Measurements from ENCODE around the gene INTS11.

The INTS11 gene

DNA sequence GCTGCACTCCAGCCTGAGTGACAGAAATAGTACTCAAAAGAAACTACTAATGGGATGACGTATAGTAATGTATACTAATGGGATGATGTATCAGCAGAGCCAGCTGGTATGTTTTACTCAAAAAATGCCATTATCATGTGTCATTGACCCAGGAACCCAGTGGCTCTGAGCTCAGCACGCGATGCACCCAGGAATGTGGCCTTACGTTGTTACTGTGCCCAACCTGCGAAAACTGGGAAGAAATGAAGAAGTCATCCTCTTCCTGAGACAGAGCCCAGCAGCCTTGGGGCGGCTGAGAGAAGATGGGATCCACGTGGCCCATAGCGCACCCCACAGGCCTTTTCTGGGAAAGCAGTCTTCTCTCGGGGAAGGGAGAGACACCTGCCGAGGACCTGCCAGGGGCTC, 59.6 kb downstream of the INTS11 start:
- Histone ChIP-seq H3K27ac (ENCODE audit: low read depth, low read length) (peak overlapping the region; percentile 92), H3K4me3 (ENCODE audit: low read depth, low read length) (0 out of 2 replicates have a peak overlapping the region, but pooled peaks have one; percentile 2)

DNA sequence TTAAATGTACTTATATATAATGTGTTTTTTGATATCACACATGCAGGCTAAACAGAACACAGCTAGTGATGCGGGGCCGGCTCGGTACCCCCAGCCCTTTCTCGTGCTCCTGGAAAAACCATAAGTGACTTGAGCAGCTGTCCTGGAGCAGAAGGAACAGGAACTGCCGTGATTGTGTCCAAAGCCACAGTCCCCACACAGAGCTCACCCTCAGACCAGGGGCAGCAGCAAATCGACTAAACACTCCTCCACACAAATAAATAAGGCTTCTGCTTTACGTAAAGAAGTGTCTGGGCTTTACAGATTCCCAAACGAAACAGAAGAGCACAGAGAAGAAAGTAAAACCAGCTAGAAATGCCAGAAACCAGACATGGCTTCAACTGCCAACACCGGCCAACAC, 60.4 kb downstream of the INTS11 start:
- no peaks in the 10 kb centered on the region for H3K27me3 ChIP-seq (ENCODE audit: insufficient read depth, low read length)
- H3K4me3 ChIP-seq (ENCODE audit: low read depth, low read length): no peak overlapping the region
- H3K4me1 ChIP-seq (ENCODE audit: control insufficient read depth, insufficient read depth, low read length, unreplicated experiment): peaks cover 20% of the 10 kb centered on the region
- H3K36me3 ChIP-seq (ENCODE audit: insufficient read depth, low read length): peaks cover 17% of the 10 kb centered on the region
- peaks cover 45% of the 10 kb centered on the region for H3K79me2 ChIP-seq (ENCODE audit: control insufficient read depth, insufficient read depth, low read length, unreplicated experiment)
- H3K27ac ChIP-seq (ENCODE audit: low read depth, low read length): peak overlapping the region; percentile 92
- H2AFZ ChIP-seq (ENCODE audit: low read length, unreplicated experiment): no peak overlapping the region

More for the DNA sequence above, 59.6 kb downstream of the INTS11 start:
- Histone ChIP-seq H3K4me1 (ENCODE audit: control insufficient read depth, insufficient read depth, low read length, unreplicated experiment) (peaks cover 22% of the 10 kb centered on the region), H3K79me2 (ENCODE audit: control insufficient read depth, insufficient read depth, low read length, unreplicated experiment) (peaks cover 47% of the 10 kb centered on the region), H2AFZ (ENCODE audit: low read length, unreplicated experiment) (no peak overlapping the region), H3K36me3 (ENCODE audit: insufficient read depth, low read length) (peaks cover 13% of the 10 kb centered on the region), H3K27me3 (ENCODE audit: insufficient read depth, low read length) (no peaks in the 10 kb centered on the region)

GRCh38 chr1:1262758-1263157, 61.7 kb downstream of the INTS11 start:
- Histone ChIP-seq H3K36me3 (ENCODE audit: insufficient read depth, low read length) (peaks cover 17% of the 10 kb centered on the region), H2AFZ (ENCODE audit: low read length, unreplicated experiment) (no peak overlapping the region), H3K4me3 (ENCODE audit: low read depth, low read length) (no peak overlapping the region), H3K4me1 (ENCODE audit: control insufficient read depth, insufficient read depth, low read length, unreplicated experiment) (peaks cover 23% of the 10 kb centered on the region), H3K79me2 (ENCODE audit: control insufficient read depth, insufficient read depth, low read length, unreplicated experiment) (peaks cover 33% of the 10 kb centered on the region), H3K27ac (ENCODE audit: low read depth, low read length) (peak overlapping the region; percentile 15; the same call in 1 of the 2 replicates), H3K27me3 (ENCODE audit: insufficient read depth, low read length) (no peaks in the 10 kb centered on the region)

- H3K27ac ChIP-seq (ENCODE audit: low read depth, low read length): no peak overlapping the region
These were observed 62.4 kb downstream of the INTS11 start for GRCh38 chr1:1262071-1262470.

More at GRCh38 chr1:1262071-1262470, 62.4 kb downstream of the INTS11 start:
- H3K27me3 ChIP-seq (ENCODE audit: insufficient read depth, low read length): no peaks in the 10 kb centered on the region
- no peak overlapping the region for H3K4me3 ChIP-seq (ENCODE audit: low read depth, low read length)
- peaks cover 26% of the 10 kb centered on the region for H3K79me2 ChIP-seq (ENCODE audit: control insufficient read depth, insufficient read depth, low read length, unreplicated experiment)
- H3K36me3 ChIP-seq (ENCODE audit: insufficient read depth, low read length): peaks cover 17% of the 10 kb centered on the region
- no peak overlapping the region for H2AFZ ChIP-seq (ENCODE audit: low read length, unreplicated experiment)
- H3K4me1 ChIP-seq (ENCODE audit: control insufficient read depth, insufficient read depth, low read length, unreplicated experiment): peaks cover 23% of the 10 kb centered on the region

Measured in ACC112 (cell line).